Peyer's patch (tissue), 4 donors: Measurements from ENCODE around the gene FGR. TPM values are rescaled to one million over a fixed set of nuclear protein-coding genes. Genes with fewer than 3 reads are reported as not detected.

Source experiments
- DNase-seq, 3 donors: peaks; one replicate each; pipeline ENCODE4 v3.0.0-alpha.2; 2017 to 2019
- H3K27ac ChIP-seq, 4 donors: fragments of 200-600 bp; sonication (generic); one replicate each; pipeline ENCODE4 v1.5.1; 2016 to 2019
- H3K27me3 ChIP-seq, 2 donors: fragments of 200-600 bp; sonication (generic); one replicate each; pipeline ENCODE4 v1.5.1; 2019
- H3K36me3 ChIP-seq, 3 donors: fragments of 200-600 bp; sonication (generic); one replicate each; pipeline ENCODE4 v1.5.1; 2016 to 2019
- H3K4me1 ChIP-seq, 4 donors: fragments of 200-600 bp; sonication (generic); one replicate each; pipeline ENCODE4 v1.5.1; 2016 to 2019
- H3K4me3 ChIP-seq, 4 donors: fragments of 200-600 bp; sonication (generic); 1 replicate in 3 of 4; 2 replicates in 1 of 4; pipeline ENCODE4 v1.5.1; 2016 to 2019; ENCODE audit warnings: mild to moderate bottlenecking in 1 of 4
- H3K9me3 ChIP-seq, 4 donors: fragments of 200-600 bp; sonication (generic); one replicate each; pipeline ENCODE4 v1.5.1; 2016 to 2019; ENCODE audit warnings: mild to moderate bottlenecking in 1 of 4
- CTCF ChIP-seq, 6 experiments: fragments of 450-650 bp in 4 of 6; fragments of 200-600 bp in 2 of 6; sonication (generic) in 1 of 6; IDR thresholded peaks; one replicate each; pipeline ENCODE4 v1.5.1; 2017 to 2019; ENCODE audit warnings: antibody characterized with exemption in 6 of 6, mild to moderate bottlenecking in 3 of 6, moderate library complexity in 1 of 6
- POLR2A ChIP-seq, 2 donors: fragments of 450-650 bp; IDR thresholded peaks; one replicate each; pipeline ENCODE4 v1.5.1; 2017; ENCODE audit warnings: antibody characterized with exemption in 2 of 2, mild to moderate bottlenecking in 2 of 2, moderate library complexity in 2 of 2
- total RNA-seq, 4 donors: library from RNA; depleted of rRNA; stranded (reverse); fragments of >200 nt; gene quantifications; one replicate each; pipeline ENCODE4 v1.1.0, GENCODE V29; 2016

Gene FGR
- total RNA-seq, 4 donors from 2014 or later, result 1.1 to 38.8 (median 4.7) TPM

DNA sequence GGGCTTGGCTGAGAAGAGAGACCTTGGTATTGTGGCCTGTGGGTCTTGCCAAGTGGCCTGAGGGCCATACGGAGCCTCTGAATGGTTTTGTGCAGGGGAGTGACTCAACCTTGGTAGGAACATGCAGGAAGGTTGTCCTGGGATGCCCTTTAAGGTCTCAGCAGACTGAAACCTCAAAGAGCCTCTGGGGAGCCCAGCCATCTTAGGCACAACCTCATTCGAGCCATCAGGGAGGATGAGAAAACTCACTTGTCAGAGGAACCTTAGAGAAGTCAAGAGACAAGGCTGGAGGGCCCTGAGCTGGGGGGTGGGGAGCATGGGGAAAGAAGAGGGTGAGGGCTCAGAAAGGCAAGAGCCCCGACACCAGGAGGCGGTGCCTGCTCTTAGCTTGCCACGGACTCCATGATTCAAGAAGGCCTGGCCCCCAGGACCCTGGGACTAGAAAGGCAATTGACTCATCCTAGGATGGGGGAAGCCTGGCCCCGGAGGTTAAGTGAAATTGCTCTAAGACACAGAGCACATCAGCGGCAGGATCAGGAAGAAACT lies 24.0 kb upstream of the FGR start:
- no peaks in the 10 kb centered on the region for H3K36me3 ChIP-seq
- H3K4me3 ChIP-seq, result peak overlapping the region in 3 of 4 donors; percentile 68 to 94 (median 76)
- H3K27ac ChIP-seq, result peak overlapping the region; percentile 89 to 99 (median 94)
- H3K9me3 ChIP-seq, result no peaks in the 10 kb centered on the region
- TF ChIP-seq POLR2A (IDR thresholded peaks at IDR 0.05) (no peak), CTCF (IDR thresholded peaks at IDR 0.05) (no peak)
- H3K27me3 ChIP-seq, result no peaks in the 10 kb centered on the region
- DNase-seq, result peak in 2 of 3 donors; percentile 44 to 57
- H3K4me1 ChIP-seq, result peaks cover 4 to 17% (median 6%) of the 10 kb centered on the region in 4 donors

DNA sequence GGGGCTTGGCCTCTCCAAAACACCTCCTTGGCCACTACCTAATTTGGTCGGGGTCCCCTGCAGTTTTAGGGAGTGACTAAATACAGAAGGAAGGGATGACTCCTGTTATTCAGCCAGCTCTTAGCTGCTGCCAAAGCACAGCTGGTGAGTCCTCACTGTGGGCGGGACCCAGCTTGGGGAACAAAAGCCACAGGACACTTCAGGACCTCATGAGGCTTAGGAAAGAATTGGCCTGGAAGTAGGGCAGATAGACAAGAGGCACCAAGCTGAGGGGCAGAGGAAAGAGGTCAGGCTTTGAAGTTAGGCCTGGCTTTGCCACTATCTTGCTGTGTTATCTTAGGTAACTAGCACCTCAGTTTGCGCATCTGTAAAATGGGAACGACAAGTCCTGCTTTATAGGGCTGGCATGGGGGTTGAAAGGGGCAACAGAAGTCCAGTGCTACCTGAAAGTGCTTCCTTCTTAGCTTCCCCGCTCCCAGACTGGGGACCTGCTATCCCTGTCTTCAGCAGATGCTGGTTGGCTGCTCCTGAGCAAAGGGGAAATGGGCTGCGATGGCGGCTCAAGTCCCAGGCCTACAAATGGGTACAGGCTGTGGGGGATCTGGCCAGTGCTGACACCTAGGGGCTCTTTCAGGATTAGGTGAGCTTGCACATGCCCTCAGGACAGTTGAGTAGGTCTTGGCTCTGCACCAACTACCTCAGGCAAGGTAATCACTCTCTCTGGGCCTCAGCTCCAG lies 21.3 kb upstream of the FGR start:
- no peak overlapping the region for H3K27ac ChIP-seq

GRCh38 chr1:27655151-27655937 lies 20.4 kb upstream of the FGR start:
- Histone ChIP-seq H3K4me1 (peaks cover 0 to 7% (median 3%) of the 10 kb centered on the region in 4 donors), H3K27ac (no peak overlapping the region), H3K36me3 (no peaks in the 10 kb centered on the region), H3K9me3 (no peaks in the 10 kb centered on the region), H3K27me3 (no peaks in the 10 kb centered on the region), H3K4me3 (no peak overlapping the region)
- DNase-seq, result no peak
- TF ChIP-seq CTCF (IDR thresholded peaks at IDR 0.05), result no peak
- no peak for TF ChIP-seq POLR2A (IDR thresholded peaks at IDR 0.05)

More for the DNA sequence above, 21.3 kb upstream of the FGR start:
- Histone ChIP-seq H3K36me3 (no peaks in the 10 kb centered on the region), H3K4me3 (no peak overlapping the region), H3K27me3 (no peaks in the 10 kb centered on the region), H3K4me1 (peaks cover 0 to 9% (median 5%) of the 10 kb centered on the region in 4 donors), H3K9me3 (no peaks in the 10 kb centered on the region)
- TF ChIP-seq CTCF (IDR thresholded peaks at IDR 0.05) (no peak), POLR2A (IDR thresholded peaks at IDR 0.05) (no peak)
- DNase-seq, result no peak

DNA sequence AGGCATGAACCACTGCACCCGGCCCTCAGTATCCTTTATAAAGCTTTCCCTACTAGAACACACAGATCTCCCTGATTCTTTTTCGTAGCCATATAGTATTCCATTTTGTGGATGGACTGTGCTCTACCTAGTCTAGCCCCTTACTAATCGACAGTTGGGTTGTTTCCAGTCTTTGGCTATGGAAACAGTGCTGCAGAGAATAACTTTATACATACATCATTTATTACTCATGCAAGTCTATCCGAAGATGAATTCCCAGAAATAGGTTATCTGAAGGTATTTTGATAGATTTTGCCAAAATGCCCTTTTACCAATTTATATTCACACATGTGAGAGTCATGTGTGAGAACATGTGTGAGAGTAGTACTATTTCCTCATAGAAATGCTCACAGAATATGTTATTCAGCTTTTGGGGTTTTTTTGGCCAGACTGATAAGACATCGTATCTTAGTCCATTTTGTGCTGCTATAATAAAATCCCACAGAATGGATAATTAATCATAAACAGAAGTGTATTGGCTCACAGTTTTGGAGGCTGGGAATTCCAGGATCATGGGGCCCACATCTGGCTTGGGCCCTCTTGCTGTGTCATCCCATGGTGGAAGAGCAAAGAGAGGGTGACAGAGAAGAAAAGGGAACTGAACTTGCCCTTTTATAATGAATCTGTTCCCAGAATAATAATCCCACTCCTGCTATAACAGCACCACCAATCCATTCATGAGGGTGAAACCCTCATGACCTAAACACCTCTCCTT lies 17.3 kb upstream of the FGR start:
- Histone ChIP-seq H3K4me3 (no peak overlapping the region), H3K4me1 (peaks cover 0 to 13% (median 0%) of the 10 kb centered on the region in 4 donors), H3K27ac (no peak overlapping the region), H3K27me3 (no peaks in the 10 kb centered on the region), H3K36me3 (no peaks in the 10 kb centered on the region), H3K9me3 (no peaks in the 10 kb centered on the region)
- no peak for TF ChIP-seq POLR2A (IDR thresholded peaks at IDR 0.05)
- TF ChIP-seq CTCF (IDR thresholded peaks at IDR 0.05), result no peak
- no peak for DNase-seq

- Histone ChIP-seq H3K36me3 (no peaks in the 10 kb centered on the region), H3K27ac (no peak overlapping the region), H3K4me1 (peaks cover 0 to 13% (median 0%) of the 10 kb centered on the region in 4 donors), H3K4me3 (no peak overlapping the region), H3K27me3 (no peaks in the 10 kb centered on the region), H3K9me3 (no peaks in the 10 kb centered on the region)
- no peak for DNase-seq
- TF ChIP-seq CTCF (IDR thresholded peaks at IDR 0.05) (no peak), POLR2A (IDR thresholded peaks at IDR 0.05) (no peak)
These were observed 15.7 kb upstream of the FGR start for GRCh38 chr1:27650539-27651175.
